ENCODE measurements around the gene LSAMP. TPM values are rescaled to one million over a fixed set of nuclear protein-coding genes. Genes with fewer than 3 reads are reported as not detected.

Gene LSAMP
- 3.9 TPM for polyA plus RNA-seq (2012; ENCODE audit: low read depth, missing spikeins)

DNA sequence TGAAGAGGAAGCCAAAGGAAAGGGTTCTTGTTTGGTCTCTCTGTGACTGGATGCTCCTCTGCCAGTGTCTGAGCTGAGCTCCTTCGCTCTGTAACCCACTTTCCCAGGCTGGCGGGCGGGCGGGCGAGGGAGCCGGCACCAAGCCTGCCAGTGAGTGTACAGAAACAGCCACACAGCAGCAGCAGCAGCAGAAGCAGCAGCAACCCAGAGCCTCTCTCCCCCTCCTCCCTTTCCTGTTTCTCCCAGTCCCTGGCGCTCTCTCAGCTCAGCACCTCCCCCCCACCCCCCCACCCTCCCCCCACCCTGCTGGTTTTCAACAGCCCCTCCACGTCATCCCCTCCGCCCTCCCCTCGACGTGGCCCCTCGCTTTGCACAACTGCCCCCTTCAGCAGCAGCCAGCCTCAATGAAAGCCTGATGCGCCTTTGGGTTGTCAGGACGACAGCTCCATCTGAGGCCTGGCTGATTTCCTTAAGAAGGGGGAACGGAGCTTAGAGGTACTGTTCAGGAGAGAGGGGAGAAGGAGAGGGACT, at the start of gene LSAMP:
Gene LSAMP, minus strand, starts transcription at position 177 of the 531 bp plus-strand sequence.
- TF ChIP-seq SPI1 (IDR thresholded peaks at IDR 0.05; ENCODE audit: low read depth, low read length) (no peak), POLR2AphosphoS5 (IDR thresholded peaks at IDR 0.05; ENCODE audit: low read depth, low read length) (no peak), POLR2A (IDR thresholded peaks at IDR 0.05; ENCODE audit: low read depth, low read length) (no peak), PAX5 (IDR thresholded peaks at IDR 0.05; ENCODE audit: insufficient read depth, low read length, severe bottlenecking) (no peak), POU2F2 (IDR thresholded peaks at IDR 0.05; ENCODE audit: low read depth, low read length) (no peak), TAF1 (IDR thresholded peaks at IDR 0.05; ENCODE audit: low read depth, low read length) (no peak)
- no peak for DNase-seq (ENCODE audit: insufficient read length, low spot score)
- no peak for FAIRE-seq

DNA sequence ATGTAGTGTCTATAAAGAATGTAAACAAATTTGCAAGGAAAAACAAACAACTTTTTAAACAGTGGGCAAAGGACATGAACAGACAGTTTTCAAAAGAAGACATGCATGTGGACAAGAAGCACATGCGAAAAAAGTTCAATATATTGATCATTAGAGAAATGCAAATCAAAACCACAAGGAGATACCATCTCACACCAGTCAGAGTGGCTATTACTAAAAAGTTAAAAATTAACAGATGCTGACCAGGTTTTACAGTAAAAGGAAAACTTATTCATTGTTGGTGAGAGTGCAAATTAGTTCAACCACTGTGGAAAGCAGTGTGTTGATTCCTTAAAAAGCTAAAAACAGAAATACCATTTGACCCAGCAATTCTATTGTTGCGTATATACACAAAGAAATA, 47.1 kb upstream of the LSAMP start:
- TF ChIP-seq POLR2AphosphoS5 (IDR thresholded peaks at IDR 0.05; ENCODE audit: low read depth, low read length) (no peak), POLR2A (IDR thresholded peaks at IDR 0.05; ENCODE audit: low read depth, low read length) (no peak), TAF1 (IDR thresholded peaks at IDR 0.05; ENCODE audit: low read depth, low read length) (no peak), POU2F2 (IDR thresholded peaks at IDR 0.05; ENCODE audit: low read depth, low read length) (no peak), SPI1 (IDR thresholded peaks at IDR 0.05; ENCODE audit: low read depth, low read length) (no peak), PAX5 (IDR thresholded peaks at IDR 0.05; ENCODE audit: insufficient read depth, low read length, severe bottlenecking) (no peak)
- DNase-seq (ENCODE audit: insufficient read length, low spot score) (no peak), FAIRE-seq (no peak)

DNA sequence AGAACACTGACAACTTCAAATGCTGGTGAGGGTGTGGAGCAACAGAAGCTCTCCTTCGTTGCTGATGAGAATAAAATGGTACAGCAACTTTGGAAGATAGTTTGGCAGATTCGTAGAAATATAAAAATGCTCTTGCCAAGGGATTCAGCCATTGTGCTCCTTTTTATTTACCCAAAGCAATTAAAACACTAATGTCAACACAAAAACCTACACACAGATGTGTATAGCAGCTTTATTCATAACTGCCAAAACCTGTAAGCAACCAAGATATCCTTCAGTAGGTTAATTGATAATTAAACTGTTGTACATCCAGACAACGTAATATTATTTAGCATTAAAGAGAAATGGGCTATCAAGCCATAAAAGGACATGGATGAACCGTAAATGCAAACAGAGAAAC, 37.8 kb upstream of the LSAMP start:
- DNase-seq (ENCODE audit: insufficient read length, low spot score): no peak
- FAIRE-seq: no peak
- TF ChIP-seq POLR2A (IDR thresholded peaks at IDR 0.05; ENCODE audit: low read depth, low read length) (no peak), PAX5 (IDR thresholded peaks at IDR 0.05; ENCODE audit: insufficient read depth, low read length, severe bottlenecking) (no peak), SPI1 (IDR thresholded peaks at IDR 0.05; ENCODE audit: low read depth, low read length) (no peak), TAF1 (IDR thresholded peaks at IDR 0.05; ENCODE audit: low read depth, low read length) (no peak), POLR2AphosphoS5 (IDR thresholded peaks at IDR 0.05; ENCODE audit: low read depth, low read length) (no peak), POU2F2 (IDR thresholded peaks at IDR 0.05; ENCODE audit: low read depth, low read length) (no peak)

DNA sequence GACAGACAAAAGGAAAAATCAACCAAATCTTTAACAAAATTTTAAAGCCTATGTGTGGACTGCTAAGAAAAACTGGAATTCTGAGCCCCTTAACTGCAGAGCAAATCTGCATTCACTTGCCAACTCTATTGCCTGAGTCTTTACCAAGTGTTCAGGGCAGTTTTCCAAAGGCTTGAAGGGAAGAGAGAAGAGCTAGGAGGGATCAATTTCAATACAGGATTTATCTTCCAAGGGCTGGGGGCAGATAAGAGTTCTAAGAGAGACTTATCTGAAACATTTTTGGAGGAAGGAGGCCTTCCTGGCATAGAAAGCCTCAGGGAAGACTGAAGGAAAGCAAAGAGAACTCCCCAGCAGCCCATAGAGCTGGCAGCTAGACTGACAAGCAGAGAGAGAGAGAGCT, 31.4 kb upstream of the LSAMP start:
- no peak for DNase-seq (ENCODE audit: insufficient read length, low spot score)
- TF ChIP-seq POU2F2 (IDR thresholded peaks at IDR 0.05; ENCODE audit: low read depth, low read length) (no peak), PAX5 (IDR thresholded peaks at IDR 0.05; ENCODE audit: insufficient read depth, low read length, severe bottlenecking) (no peak), TAF1 (IDR thresholded peaks at IDR 0.05; ENCODE audit: low read depth, low read length) (no peak), POLR2AphosphoS5 (IDR thresholded peaks at IDR 0.05; ENCODE audit: low read depth, low read length) (no peak), SPI1 (IDR thresholded peaks at IDR 0.05; ENCODE audit: low read depth, low read length) (no peak)
- FAIRE-seq: no peak

DNA sequence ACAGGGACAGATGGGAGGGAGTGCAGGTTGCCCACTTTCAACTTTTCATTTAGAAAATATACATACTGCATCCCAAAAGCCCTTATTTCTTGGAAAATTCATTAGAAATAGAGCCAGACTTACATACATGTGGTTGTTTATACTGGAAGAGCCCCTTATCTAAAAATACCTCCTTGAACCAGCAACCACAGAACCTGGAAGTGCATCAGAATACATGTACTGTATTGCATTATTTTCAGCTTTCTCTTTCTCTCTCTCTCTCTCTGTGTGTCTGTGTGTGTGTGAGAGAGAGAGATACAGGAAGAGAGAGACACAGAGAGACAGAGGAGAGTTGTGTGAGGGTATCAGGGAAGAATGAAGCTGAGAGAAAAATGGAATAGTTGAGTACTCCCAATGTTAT, 29.5 kb upstream of the LSAMP start:
- no peak for TF ChIP-seq SPI1 (IDR thresholded peaks at IDR 0.05; ENCODE audit: low read depth, low read length)
- FAIRE-seq: no peak
- DNase-seq (ENCODE audit: insufficient read length, low spot score): no peak

DNA sequence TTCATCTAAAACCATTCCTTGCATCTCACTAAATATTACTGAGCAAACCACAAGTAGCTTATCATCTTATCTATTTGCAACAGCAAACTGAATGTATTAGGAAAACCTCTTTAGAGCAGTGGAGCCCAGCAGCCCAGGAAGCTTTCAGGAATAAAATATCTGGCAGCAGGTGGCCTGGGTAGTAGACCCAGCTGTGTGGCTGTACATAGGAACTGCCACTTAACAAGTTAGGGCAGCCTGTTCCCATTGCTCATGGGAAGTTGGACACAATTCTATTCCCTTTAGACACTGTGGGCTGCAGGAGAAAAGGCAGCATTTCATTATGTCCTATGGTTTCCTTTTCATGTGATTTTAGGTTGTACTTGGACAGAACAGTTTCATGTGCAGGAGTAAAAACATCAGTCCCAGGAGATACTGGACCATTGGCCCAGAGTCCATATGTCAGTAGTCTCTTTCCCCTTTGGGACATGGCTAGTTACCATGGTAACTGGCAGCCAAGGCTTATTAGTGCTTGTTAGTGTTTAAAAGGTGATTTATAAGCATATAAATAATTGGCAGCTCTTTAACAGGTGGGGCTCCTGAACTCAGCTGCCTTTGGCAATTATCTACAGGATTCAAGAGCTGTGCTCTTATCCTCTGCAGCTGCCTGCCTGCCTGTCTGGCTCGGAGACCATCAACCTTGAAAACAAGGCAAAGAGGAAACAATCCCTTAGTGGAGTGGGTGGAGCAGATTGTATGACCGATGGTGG, 28.9 kb upstream of the LSAMP start:
- no peak for FAIRE-seq
- DNase-seq (ENCODE audit: insufficient read length, low spot score): no peak
- no peak for TF ChIP-seq POLR2AphosphoS5 (IDR thresholded peaks at IDR 0.05; ENCODE audit: low read depth, low read length)
- no peak for TF ChIP-seq POU2F2 (IDR thresholded peaks at IDR 0.05; ENCODE audit: low read depth, low read length)
- no peak for TF ChIP-seq TAF1 (IDR thresholded peaks at IDR 0.05; ENCODE audit: low read depth, low read length)
- no peak for TF ChIP-seq SPI1 (IDR thresholded peaks at IDR 0.05; ENCODE audit: low read depth, low read length)
- TF ChIP-seq POLR2A (IDR thresholded peaks at IDR 0.05; ENCODE audit: low read depth, low read length): no peak
- no peak for TF ChIP-seq PAX5 (IDR thresholded peaks at IDR 0.05; ENCODE audit: insufficient read depth, low read length, severe bottlenecking)

DNA sequence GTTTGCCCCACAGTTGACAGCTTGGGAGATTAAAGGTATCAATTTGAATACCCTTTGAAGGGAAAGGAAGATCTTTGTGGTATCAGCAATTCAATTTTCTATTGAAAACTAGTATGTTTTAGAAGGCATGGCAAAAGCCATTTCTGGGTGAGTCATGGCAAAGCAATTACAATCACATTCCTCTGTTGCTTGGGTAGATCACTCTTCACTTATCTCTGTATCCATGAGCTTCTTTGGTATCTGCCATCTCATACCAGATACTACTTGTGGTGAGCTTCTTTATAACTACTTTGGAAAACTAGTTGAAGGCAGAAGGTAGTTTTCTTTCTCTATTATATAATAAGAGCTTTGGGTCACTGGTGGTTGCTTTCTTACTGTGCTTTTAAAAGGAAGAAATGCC, 28.3 kb upstream of the LSAMP start:
- FAIRE-seq: no peak
- no peak for DNase-seq (ENCODE audit: insufficient read length, low spot score)
- TF ChIP-seq TAF1 (IDR thresholded peaks at IDR 0.05; ENCODE audit: low read depth, low read length) (no peak), POLR2A (IDR thresholded peaks at IDR 0.05; ENCODE audit: low read depth, low read length) (no peak), POU2F2 (IDR thresholded peaks at IDR 0.05; ENCODE audit: low read depth, low read length) (no peak), POLR2AphosphoS5 (IDR thresholded peaks at IDR 0.05; ENCODE audit: low read depth, low read length) (no peak), PAX5 (IDR thresholded peaks at IDR 0.05; ENCODE audit: insufficient read depth, low read length, severe bottlenecking) (no peak), SPI1 (IDR thresholded peaks at IDR 0.05; ENCODE audit: low read depth, low read length) (no peak)

DNA sequence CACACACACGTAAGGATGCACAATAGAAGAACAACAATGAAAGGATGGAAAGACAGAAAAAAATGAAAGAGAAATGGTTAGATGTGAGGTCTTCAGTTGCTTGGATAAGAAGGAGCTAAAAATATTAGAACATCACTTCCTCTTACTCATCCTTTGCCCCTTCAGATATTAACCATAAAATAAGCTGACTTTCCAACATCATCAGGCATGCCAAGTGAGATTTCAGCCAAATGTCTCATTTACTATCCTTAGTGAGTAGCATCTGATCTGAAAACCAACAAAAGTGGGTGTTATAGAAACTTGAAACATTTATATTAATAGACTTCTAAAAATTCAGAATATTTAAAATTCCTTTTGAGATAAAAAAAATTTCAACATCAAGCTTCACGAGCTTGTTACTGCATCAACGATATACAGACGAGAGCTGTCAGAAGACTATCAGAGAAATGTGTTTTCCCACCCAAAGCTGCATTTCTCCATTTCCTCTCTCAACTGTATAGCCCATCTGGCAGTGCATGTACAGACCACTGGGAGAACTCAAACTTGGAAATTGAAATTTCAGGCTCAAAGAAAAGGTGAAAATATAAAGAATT, 25.4 kb upstream of the LSAMP start:
- no peak for FAIRE-seq
- TF ChIP-seq SPI1 (IDR thresholded peaks at IDR 0.05; ENCODE audit: low read depth, low read length) (no peak), PAX5 (IDR thresholded peaks at IDR 0.05; ENCODE audit: insufficient read depth, low read length, severe bottlenecking) (no peak), POU2F2 (IDR thresholded peaks at IDR 0.05; ENCODE audit: low read depth, low read length) (no peak), POLR2AphosphoS5 (IDR thresholded peaks at IDR 0.05; ENCODE audit: low read depth, low read length) (no peak), POLR2A (IDR thresholded peaks at IDR 0.05; ENCODE audit: low read depth, low read length) (no peak), TAF1 (IDR thresholded peaks at IDR 0.05; ENCODE audit: low read depth, low read length) (no peak)
- no peak for DNase-seq (ENCODE audit: insufficient read length, low spot score)

DNA sequence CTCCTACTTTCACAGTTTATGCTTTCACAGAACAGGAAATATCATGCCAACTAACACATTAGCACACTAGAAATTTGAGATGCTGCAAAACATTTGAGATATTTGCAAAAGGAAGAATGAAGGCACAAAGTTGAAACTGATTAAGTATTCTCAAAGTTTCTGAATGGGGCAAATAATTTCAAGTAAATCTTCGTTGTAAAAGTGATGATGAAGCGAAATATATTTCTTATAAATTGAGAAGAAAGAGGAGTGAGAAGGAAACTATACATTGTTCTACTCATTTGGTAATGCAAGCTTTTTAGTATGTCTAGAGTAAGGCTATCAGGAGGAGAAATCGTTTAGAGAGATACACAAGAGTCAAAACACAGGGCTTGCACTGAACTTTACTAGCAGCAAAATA, 24.3 kb upstream of the LSAMP start:
- no peak for TF ChIP-seq TAF1 (IDR thresholded peaks at IDR 0.05; ENCODE audit: low read depth, low read length)
- TF ChIP-seq POLR2A (IDR thresholded peaks at IDR 0.05; ENCODE audit: low read depth, low read length): no peak
- no peak for TF ChIP-seq POLR2AphosphoS5 (IDR thresholded peaks at IDR 0.05; ENCODE audit: low read depth, low read length)
- TF ChIP-seq POU2F2 (IDR thresholded peaks at IDR 0.05; ENCODE audit: low read depth, low read length): no peak
- no peak for TF ChIP-seq SPI1 (IDR thresholded peaks at IDR 0.05; ENCODE audit: low read depth, low read length)
- no peak for FAIRE-seq
- DNase-seq (ENCODE audit: insufficient read length, low spot score): no peak

Data from GM12891 (cell line).